ENCODE data around the gene SEC14L2.
"Not testable (repeated sequence)": the region's sequence is repeated elsewhere in the genome, so short reads cannot be mapped to it uniquely, and the experiment has no call there.

DNA sequence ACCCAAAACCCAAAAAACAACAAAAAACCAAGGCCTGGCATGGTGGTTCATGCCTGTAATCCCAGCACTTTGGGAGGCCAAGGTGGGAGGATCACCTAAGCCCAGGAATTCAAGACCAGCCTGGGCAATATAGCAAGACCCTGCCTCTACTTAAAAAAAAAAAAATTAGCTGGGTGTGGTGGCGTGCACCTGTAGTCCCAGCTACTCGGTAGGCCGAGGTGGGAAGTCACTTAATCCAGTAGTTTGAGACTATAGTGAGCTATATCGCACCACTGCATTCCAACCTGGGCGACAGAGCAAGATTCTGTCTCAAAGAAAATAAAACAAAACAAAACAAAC is 5.9 kb downstream of the SEC14L2 start:
- TF ChIP-seq CTCF, EZH2, EZH2phosphoT487 (IDR thresholded peaks at IDR 0.05): not testable (repeated sequence)
